H1 (cell line): Measurements from ENCODE around the gene AMZ1. TPM values are rescaled to one million over a fixed set of nuclear protein-coding genes. Genes with fewer than 3 reads are reported as not detected.

Experiments used
- MAX ChIP-seq: IDR thresholded peaks from 2 replicates; pipeline ENCODE4 v1.6.1; 2012; ENCODE audit warnings: inconsistent platforms
- SAP30 ChIP-seq: fragments of 300-600 bp; sonication (generic); IDR thresholded peaks from 2 replicates; pipeline ENCODE4 v1.7.1; 2012; ENCODE audit warnings: low read length, moderate library complexity, mild to moderate bottlenecking, inconsistent platforms; ENCODE audit not compliant: insufficient read depth, insufficient replicate concordance
- SIRT6 ChIP-seq: IDR thresholded peaks from one replicate; pipeline ENCODE4 v1.7.1; 2012; ENCODE audit warnings: low read length, inconsistent platforms
- SP4 ChIP-seq: IDR thresholded peaks from 2 replicates; pipeline ENCODE4 v1.6.1; 2012; ENCODE audit warnings: low read length, inconsistent platforms
- TBP ChIP-seq: IDR thresholded peaks from 2 replicates; pipeline ENCODE4 v1.6.1; 2011; ENCODE audit warnings: low read depth, low read length, improper control_type of control experiment
- polyA plus RNA-seq, 7 experiments: library from polyadenylated mRNA; depleted of rRNA in 3 of 7; stranded (reverse) in 5 of 7; unstranded in 2 of 7; fragments of >200 nt in 5 of 7; fragments of 200-250 nt in 2 of 7; gene quantifications; 1 replicate in 5 of 7; 2 replicates in 1 of 7; 4 replicates in 1 of 7; pipeline versions ENCODE4 v1.2.1 to v1.2.3, GENCODE V29; 2011 to 2013; ENCODE audit warnings: missing spikeins in 2 of 7, mixed read lengths in 2 of 7
- total RNA-seq: library from RNA; stranded (reverse); fragmentation: NEBNext Ultra II Directional; extraction: Animal tissue kit (Norgen Biotek cat#: 25700); gene quantifications from 2 replicates; pipeline ENCODE4 v1.2.1, GENCODE V29; 2021
- TF ChIP-seq, protein P1 (sequence below): fragments of 300-600 bp; sonication (generic); IDR thresholded peaks from 2 replicates; pipeline ENCODE4 v1.7.1; 2012; ENCODE audit warnings: low read length, moderate library complexity, mild to moderate bottlenecking, inconsistent platforms; ENCODE audit not compliant: insufficient replicate concordance

AMZ1 gene
- total and polyA plus RNA-seq, 2 of the 8 experiments (the other 6 are each of a cell fraction or from before 2014, with no cell fraction given) = 0.59 to 1.4 TPM

GRCh38 chr7:2691011-2691707, 3.2 kb downstream of the AMZ1 start (continued):
- TF ChIP-seq, protein P1, sequence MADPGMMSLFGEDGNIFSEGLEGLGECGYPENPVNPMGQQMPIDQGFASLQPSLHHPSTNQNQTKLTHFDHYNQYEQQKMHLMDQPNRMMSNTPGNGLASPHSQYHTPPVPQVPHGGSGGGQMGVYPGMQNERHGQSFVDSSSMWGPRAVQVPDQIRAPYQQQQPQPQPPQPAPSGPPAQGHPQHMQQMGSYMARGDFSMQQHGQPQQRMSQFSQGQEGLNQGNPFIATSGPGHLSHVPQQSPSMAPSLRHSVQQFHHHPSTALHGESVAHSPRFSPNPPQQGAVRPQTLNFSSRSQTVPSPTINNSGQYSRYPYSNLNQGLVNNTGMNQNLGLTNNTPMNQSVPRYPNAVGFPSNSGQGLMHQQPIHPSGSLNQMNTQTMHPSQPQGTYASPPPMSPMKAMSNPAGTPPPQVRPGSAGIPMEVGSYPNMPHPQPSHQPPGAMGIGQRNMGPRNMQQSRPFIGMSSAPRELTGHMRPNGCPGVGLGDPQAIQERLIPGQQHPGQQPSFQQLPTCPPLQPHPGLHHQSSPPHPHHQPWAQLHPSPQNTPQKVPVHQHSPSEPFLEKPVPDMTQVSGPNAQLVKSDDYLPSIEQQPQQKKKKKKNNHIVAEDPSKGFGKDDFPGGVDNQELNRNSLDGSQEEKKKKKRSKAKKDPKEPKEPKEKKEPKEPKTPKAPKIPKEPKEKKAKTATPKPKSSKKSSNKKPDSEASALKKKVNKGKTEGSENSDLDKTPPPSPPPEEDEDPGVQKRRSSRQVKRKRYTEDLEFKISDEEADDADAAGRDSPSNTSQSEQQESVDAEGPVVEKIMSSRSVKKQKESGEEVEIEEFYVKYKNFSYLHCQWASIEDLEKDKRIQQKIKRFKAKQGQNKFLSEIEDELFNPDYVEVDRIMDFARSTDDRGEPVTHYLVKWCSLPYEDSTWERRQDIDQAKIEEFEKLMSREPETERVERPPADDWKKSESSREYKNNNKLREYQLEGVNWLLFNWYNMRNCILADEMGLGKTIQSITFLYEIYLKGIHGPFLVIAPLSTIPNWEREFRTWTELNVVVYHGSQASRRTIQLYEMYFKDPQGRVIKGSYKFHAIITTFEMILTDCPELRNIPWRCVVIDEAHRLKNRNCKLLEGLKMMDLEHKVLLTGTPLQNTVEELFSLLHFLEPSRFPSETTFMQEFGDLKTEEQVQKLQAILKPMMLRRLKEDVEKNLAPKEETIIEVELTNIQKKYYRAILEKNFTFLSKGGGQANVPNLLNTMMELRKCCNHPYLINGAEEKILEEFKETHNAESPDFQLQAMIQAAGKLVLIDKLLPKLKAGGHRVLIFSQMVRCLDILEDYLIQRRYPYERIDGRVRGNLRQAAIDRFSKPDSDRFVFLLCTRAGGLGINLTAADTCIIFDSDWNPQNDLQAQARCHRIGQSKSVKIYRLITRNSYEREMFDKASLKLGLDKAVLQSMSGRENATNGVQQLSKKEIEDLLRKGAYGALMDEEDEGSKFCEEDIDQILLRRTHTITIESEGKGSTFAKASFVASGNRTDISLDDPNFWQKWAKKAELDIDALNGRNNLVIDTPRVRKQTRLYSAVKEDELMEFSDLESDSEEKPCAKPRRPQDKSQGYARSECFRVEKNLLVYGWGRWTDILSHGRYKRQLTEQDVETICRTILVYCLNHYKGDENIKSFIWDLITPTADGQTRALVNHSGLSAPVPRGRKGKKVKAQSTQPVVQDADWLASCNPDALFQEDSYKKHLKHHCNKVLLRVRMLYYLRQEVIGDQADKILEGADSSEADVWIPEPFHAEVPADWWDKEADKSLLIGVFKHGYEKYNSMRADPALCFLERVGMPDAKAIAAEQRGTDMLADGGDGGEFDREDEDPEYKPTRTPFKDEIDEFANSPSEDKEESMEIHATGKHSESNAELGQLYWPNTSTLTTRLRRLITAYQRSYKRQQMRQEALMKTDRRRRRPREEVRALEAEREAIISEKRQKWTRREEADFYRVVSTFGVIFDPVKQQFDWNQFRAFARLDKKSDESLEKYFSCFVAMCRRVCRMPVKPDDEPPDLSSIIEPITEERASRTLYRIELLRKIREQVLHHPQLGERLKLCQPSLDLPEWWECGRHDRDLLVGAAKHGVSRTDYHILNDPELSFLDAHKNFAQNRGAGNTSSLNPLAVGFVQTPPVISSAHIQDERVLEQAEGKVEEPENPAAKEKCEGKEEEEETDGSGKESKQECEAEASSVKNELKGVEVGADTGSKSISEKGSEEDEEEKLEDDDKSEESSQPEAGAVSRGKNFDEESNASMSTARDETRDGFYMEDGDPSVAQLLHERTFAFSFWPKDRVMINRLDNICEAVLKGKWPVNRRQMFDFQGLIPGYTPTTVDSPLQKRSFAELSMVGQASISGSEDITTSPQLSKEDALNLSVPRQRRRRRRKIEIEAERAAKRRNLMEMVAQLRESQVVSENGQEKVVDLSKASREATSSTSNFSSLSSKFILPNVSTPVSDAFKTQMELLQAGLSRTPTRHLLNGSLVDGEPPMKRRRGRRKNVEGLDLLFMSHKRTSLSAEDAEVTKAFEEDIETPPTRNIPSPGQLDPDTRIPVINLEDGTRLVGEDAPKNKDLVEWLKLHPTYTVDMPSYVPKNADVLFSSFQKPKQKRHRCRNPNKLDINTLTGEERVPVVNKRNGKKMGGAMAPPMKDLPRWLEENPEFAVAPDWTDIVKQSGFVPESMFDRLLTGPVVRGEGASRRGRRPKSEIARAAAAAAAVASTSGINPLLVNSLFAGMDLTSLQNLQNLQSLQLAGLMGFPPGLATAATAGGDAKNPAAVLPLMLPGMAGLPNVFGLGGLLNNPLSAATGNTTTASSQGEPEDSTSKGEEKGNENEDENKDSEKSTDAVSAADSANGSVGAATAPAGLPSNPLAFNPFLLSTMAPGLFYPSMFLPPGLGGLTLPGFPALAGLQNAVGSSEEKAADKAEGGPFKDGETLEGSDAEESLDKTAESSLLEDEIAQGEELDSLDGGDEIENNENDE = no peak
- TF ChIP-seq SAP30 (no peak), SIRT6 (no peak), MAX (no peak), SP4 (no peak), TBP (no peak)
- TF ChIP-seq, all 59 proteins: peak for 0
